Endothelial cell of umbilical vein (primary cell): ENCODE measurements around the gene PRKCZ. TPM values are rescaled to one million over a fixed set of nuclear protein-coding genes. Genes with fewer than 3 reads are reported as not detected.

Experiments used
- BruUV-seq: library from RNA; stranded (reverse); fragments of 400-500 nt; replicated peaks from 2 replicates; lab custom pipeline; 2021; lab: Mats Ljungman, UMichigan
- CTCF ChIA-PET: fragments of 300-600, 350-600 bp; sonication (Branson Sonifier 250); formaldehyde crosslinking; loops from one replicate; lab custom pipeline; 2021; ENCODE audit warnings: antibody characterized with exemption, inconsistent platforms; lab: Charles Lee
- POLR2A ChIA-PET: fragments of 300-600, 350-600 bp; sonication (Branson Sonifier 250); formaldehyde crosslinking; loops from one replicate; lab custom pipeline; 2021; ENCODE audit warnings: antibody characterized with exemption, inconsistent platforms; lab: Charles Lee
- DNase-seq: peaks from one replicate; pipeline ENCODE4 v3.0.0-alpha.2; 2011; ENCODE audit warnings: low read depth, low spot score
- FAIRE-seq: peaks from 2 replicates; lab custom pipeline; 2011; peaks lifted over from hg19 to GRCh38; lab: Jason Lieb, UNC
- H2AFZ ChIP-seq: 2 replicates; pipeline ENCODE4 v1.6.0; 2012; ENCODE audit warnings: low read depth, low read length, control low read depth, inconsistent platforms
- H3K27ac ChIP-seq: 2 replicates; pipeline ENCODE4 v1.5.1; 2011; ENCODE audit warnings: low read depth, mild to moderate bottlenecking, control low read depth, low read length, moderate library complexity; ENCODE audit not compliant: insufficient read depth
- H3K27me3 ChIP-seq, 2 experiments: 2 replicates each; pipeline versions ENCODE4 v1.6.0 to v1.6.1; 2011; ENCODE audit warnings: low read length in 2 of 2, mixed read lengths in 1 of 2; ENCODE audit not compliant: control insufficient read depth in 2 of 2, insufficient read depth in 2 of 2
- H3K36me3 ChIP-seq, 2 experiments: 2 replicates in 1 of 2; 3 replicates in 1 of 2; pipeline ENCODE4 v1.5.1; 2011; ENCODE audit warnings: low read length in 2 of 2, mild to moderate bottlenecking in 1 of 2, moderate library complexity in 1 of 2; ENCODE audit not compliant: control insufficient read depth in 2 of 2, insufficient read depth in 2 of 2; ENCODE audit errors: extremely low read depth in 1 of 2
- H3K4me1 ChIP-seq: 3 replicates; pipeline ENCODE4 v1.5.1; 2011; ENCODE audit warnings: mild to moderate bottlenecking, low read length; ENCODE audit not compliant: control insufficient read depth, insufficient read depth; ENCODE audit errors: extremely low read depth
- H3K4me2 ChIP-seq: 2 replicates; pipeline ENCODE4 v1.6.1; 2011; ENCODE audit warnings: low read length, control low read depth, mixed read lengths; ENCODE audit not compliant: insufficient read depth
- H3K4me3 ChIP-seq, 3 experiments: fragments of 200-600 bp in 1 of 3; sonication (generic), shearing (Covaris generic) in 1 of 3; replicated peaks in 1 of 3; 2 replicates each; pipeline ENCODE4 v1.5.1; 2011 to 2016; ENCODE audit warnings: control low read depth in 3 of 3, low read length in 3 of 3, mild to moderate bottlenecking in 2 of 3, inconsistent platforms in 1 of 3, low read depth in 1 of 3, moderate library complexity in 1 of 3; ENCODE audit not compliant: insufficient read depth in 1 of 3
- H3K79me2 ChIP-seq: 2 replicates; pipeline ENCODE4 v1.6.0; 2012; ENCODE audit warnings: low read length, inconsistent platforms; ENCODE audit not compliant: control insufficient read depth, insufficient read depth
- H3K9ac ChIP-seq: replicated peaks from 2 replicates; pipeline ENCODE3; 2011; ENCODE audit warnings: low read length, control low read depth; ENCODE audit not compliant: insufficient read depth; ENCODE audit errors: extremely low read depth
- H3K9me1 ChIP-seq: replicated peaks from 3 replicates; pipeline ENCODE4 v1.6.0; 2011; ENCODE audit warnings: mild to moderate bottlenecking, low read length; ENCODE audit not compliant: control insufficient read depth, insufficient read depth; ENCODE audit errors: extremely low read depth
- H3K9me3 ChIP-seq: replicated peaks from 2 replicates; pipeline ENCODE4 v1.5.1; 2012; ENCODE audit warnings: low read length, inconsistent platforms; ENCODE audit not compliant: control insufficient read depth, insufficient read depth
- H4K20me1 ChIP-seq: replicated peaks from 2 replicates; pipeline ENCODE3; 2011; ENCODE audit warnings: mild to moderate bottlenecking, low read length; ENCODE audit not compliant: control insufficient read depth, insufficient read depth; ENCODE audit errors: extremely low read depth
- EZH2 ChIP-seq: IDR thresholded peaks from 2 replicates; pipeline ENCODE4 v1.6.1; 2012; ENCODE audit warnings: borderline replicate concordance, low read depth, mild to moderate bottlenecking, moderate library complexity, low read length, inconsistent platforms; ENCODE audit not compliant: severe bottlenecking
- JUN ChIP-seq: IDR thresholded peaks from 2 replicates; pipeline ENCODE4 v1.6.1; 2011; ENCODE audit warnings: borderline replicate concordance, low read depth; ENCODE audit not compliant: insufficient read length, insufficient read depth
- MYC ChIP-seq: IDR thresholded peaks from one replicate; pipeline ENCODE4 v1.6.1; 2011; ENCODE audit warnings: mild to moderate bottlenecking, low read depth, low read length
- POLR2AphosphoS5 ChIP-seq: IDR thresholded peaks from 2 replicates; pipeline ENCODE4 v1.6.1; 2012; ENCODE audit warnings: low read depth, mild to moderate bottlenecking, control low read depth, low read length, moderate library complexity; ENCODE audit not compliant: insufficient read depth
- dilution Hi-C: fragments of 300-500 bp; cut with MboI; formaldehyde crosslinking; loops from one replicate; pipeline ENCODE4 v1.15.0; 2019; ENCODE audit warnings: low sequenced_read_pairs; ENCODE audit not compliant: extremely low pct_ligation_motif_present
- intact Hi-C: fragments of 100-400 bp; cut with micrococcal nuclease; formaldehyde crosslinking; loops from one replicate; pipeline ENCODE4 v1.10.0; 2022
- polyA plus RNA-seq, 4 experiments: library from polyadenylated mRNA; depleted of rRNA in 3 of 4; stranded (reverse) in 3 of 4; unstranded in 1 of 4; fragments of >200 nt; gene quantifications; 2 replicates each; pipeline versions ENCODE4 v1.2.1 to v1.2.3, GENCODE V29; 2011 to 2012; ENCODE audit warnings: missing spikeins in 1 of 4
- total RNA-seq: library from RNA; stranded (reverse); gene quantifications from 2 replicates; pipeline ENCODE4 v1.2.3, GENCODE V29; 2021
- TF ChIP-seq, protein P1 (sequence below), 2 donors: IDR thresholded peaks; 1 replicate in 1 of 2; 2 replicates in 1 of 2; pipeline ENCODE4 v1.5.1; 2011; ENCODE audit warnings: low read length in 2 of 2, mild to moderate bottlenecking in 2 of 2, moderate library complexity in 2 of 2, control low read depth in 1 of 2, inconsistent platforms in 1 of 2, low read depth in 1 of 2; ENCODE audit not compliant: insufficient read depth in 1 of 2; ENCODE audit errors: extremely low read depth in 1 of 2

The PRKCZ gene
- total and polyA plus RNA-seq, 2 donors (not counting 3 experiments of a cell fraction or from before 2014, with no cell fraction given): 0.22 to 1.7 TPM

DNA sequence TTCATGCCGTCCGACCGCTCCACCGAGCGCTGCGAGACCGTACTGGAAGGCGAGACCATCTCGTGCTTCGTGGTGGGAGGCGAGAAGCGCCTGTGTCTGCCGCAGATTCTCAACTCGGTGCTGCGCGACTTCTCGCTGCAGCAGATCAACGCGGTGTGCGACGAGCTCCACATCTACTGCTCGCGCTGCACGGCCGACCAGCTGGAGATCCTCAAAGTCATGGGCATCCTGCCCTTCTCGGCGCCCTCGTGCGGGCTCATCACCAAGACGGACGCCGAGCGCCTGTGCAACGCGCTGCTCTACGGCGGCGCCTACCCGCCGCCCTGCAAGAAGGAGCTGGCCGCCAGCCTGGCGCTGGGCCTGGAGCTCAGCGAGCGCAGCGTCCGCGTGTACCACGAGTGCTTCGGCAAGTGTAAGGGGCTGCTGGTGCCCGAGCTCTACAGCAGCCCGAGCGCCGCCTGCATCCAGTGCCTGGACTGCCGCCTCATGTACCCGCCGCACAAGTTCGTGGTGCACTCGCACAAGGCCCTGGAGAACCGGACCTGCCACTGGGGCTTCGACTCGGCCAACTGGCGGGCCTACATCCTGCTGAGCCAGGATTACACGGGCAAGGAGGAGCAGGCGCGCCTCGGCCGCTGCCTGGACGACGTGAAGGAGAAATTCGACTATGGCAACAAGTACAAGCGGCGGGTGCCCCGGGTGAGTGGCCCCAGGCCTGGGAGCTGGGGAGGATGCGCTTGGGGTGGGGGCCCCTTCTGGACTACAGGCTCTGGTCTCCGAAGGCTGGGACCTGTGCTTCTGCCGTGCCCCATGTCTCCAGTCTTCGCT lies 179.0 kb downstream of the PRKCZ start:
- dilution Hi-C loops: no loop called here
- Histone ChIP-seq H3K36me3 (no peaks in the 10 kb centered on the region), H4K20me1 (no peaks in the 10 kb centered on the region), H2AFZ (no peak overlapping the region), H3K4me1 (peaks cover 37% of the 10 kb centered on the region), H3K9me1 (no peaks in the 10 kb centered on the region), H3K9me3 (no peaks in the 10 kb centered on the region), H3K4me3 (peak overlapping the region; percentile 42 to 66 (median 64)), H3K27me3 (no peaks in the 10 kb centered on the region), H3K27ac (peak overlapping the region; percentile 57), H3K9ac (peak overlapping the region; percentile 80), H3K4me2 (peak overlapping the region; percentile 66), H3K79me2 (peaks cover 59% of the 10 kb centered on the region)
- BruUV-seq: TSS peak; percentile 51
- FAIRE-seq (peak; percentile 37), DNase-seq (peak; percentile 67)
- intact Hi-C loops: loop anchor here (1.0 kb wide), 1 partner anchor 152 kb away; no protein-coding TSS in a partner anchor
- CTCF ChIA-PET: interaction anchor here (0.6 to 3.4 kb wide), 12 partner anchors 17 to 152 kb away, joined by 3 to 34 read pairs (median 6); partner anchors contain the start of gene FAAP20
- POLR2A ChIA-PET: interaction anchor here (0.7 to 1.6 kb wide), 11 partner anchors 17 to 153 kb away, joined by 3 to 6 read pairs (median 4); no protein-coding TSS in a partner anchor
- TF ChIP-seq, protein P1, sequence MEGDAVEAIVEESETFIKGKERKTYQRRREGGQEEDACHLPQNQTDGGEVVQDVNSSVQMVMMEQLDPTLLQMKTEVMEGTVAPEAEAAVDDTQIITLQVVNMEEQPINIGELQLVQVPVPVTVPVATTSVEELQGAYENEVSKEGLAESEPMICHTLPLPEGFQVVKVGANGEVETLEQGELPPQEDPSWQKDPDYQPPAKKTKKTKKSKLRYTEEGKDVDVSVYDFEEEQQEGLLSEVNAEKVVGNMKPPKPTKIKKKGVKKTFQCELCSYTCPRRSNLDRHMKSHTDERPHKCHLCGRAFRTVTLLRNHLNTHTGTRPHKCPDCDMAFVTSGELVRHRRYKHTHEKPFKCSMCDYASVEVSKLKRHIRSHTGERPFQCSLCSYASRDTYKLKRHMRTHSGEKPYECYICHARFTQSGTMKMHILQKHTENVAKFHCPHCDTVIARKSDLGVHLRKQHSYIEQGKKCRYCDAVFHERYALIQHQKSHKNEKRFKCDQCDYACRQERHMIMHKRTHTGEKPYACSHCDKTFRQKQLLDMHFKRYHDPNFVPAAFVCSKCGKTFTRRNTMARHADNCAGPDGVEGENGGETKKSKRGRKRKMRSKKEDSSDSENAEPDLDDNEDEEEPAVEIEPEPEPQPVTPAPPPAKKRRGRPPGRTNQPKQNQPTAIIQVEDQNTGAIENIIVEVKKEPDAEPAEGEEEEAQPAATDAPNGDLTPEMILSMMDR (IDR thresholded peaks at IDR 0.05; ENCODE audit: extremely low read depth in 1 of 2, insufficient read depth in 1 of 2, low read depth in 1 of 2, low read length in 2 of 2): peak in 1 of 2 donors; percentile 10
- TF ChIP-seq MYC (no peak), JUN (no peak), EZH2 (no peak), POLR2AphosphoS5 (peak; percentile 18)
